Hepatocyte (in vitro differentiated cells): Measurements from ENCODE around the gene FAR1. TPM values are rescaled to one million over a fixed set of nuclear protein-coding genes. Genes with fewer than 3 reads are reported as not detected.
"Not testable (repeated sequence)": the region's sequence is repeated elsewhere in the genome, so short reads cannot be mapped to it uniquely, and the experiment has no call there.

ENCODE experiments used
- DNase-seq: peaks from one replicate; pipeline ENCODE4 v3.0.0-alpha.2; 2016; ENCODE audit warnings: low spot score
- H2AFZ ChIP-seq: fragments of 200-600 bp; sonication (generic); 2 replicates; pipeline ENCODE4 v1.6.0; 2016; ENCODE audit warnings: antibody characterized with exemption, mild to moderate bottlenecking
- H3K27ac ChIP-seq: fragments of 200-600 bp; sonication (generic); 2 replicates; pipeline ENCODE4 v1.5.1; 2016; ENCODE audit warnings: mild to moderate bottlenecking
- H3K27me3 ChIP-seq: fragments of 200-600 bp; sonication (generic); 2 replicates; pipeline ENCODE4 v1.6.1; 2016
- H3K36me3 ChIP-seq: fragments of 200-600 bp; sonication (generic); replicated peaks from 2 replicates; pipeline ENCODE4 v1.5.1; 2016; ENCODE audit warnings: low read depth; ENCODE audit not compliant: insufficient read depth
- H3K4me1 ChIP-seq: fragments of 200-600 bp; sonication (generic); 2 replicates; pipeline ENCODE4 v1.5.1; 2016; ENCODE audit warnings: mild to moderate bottlenecking, moderate library complexity; ENCODE audit not compliant: insufficient read depth
- H3K4me2 ChIP-seq: fragments of 200-600 bp; sonication (generic); 2 replicates; pipeline ENCODE4 v1.6.0; 2016
- H3K4me3 ChIP-seq: fragments of 200-600 bp; sonication (generic); 2 replicates; pipeline ENCODE4 v1.5.1; 2016; ENCODE audit warnings: mild to moderate bottlenecking
- H3K79me2 ChIP-seq: fragments of 200-600 bp; sonication (generic); 2 replicates; pipeline ENCODE4 v1.6.0; 2017; ENCODE audit warnings: mild to moderate bottlenecking
- H3K9me2 ChIP-seq: fragments of 200-600 bp; sonication (generic); replicated peaks from 2 replicates; pipeline ENCODE4 v1.6.0; 2017; ENCODE audit warnings: mild to moderate bottlenecking; ENCODE audit not compliant: insufficient read depth
- H3K9me3 ChIP-seq: fragments of 200-600 bp; sonication (generic); 2 replicates; pipeline ENCODE4 v1.5.1; 2016; ENCODE audit warnings: low read depth, mild to moderate bottlenecking
- H4K20me1 ChIP-seq: fragments of 200-600 bp; sonication (generic); 2 replicates; pipeline ENCODE4 v1.6.0; 2016; ENCODE audit warnings: mild to moderate bottlenecking; ENCODE audit not compliant: insufficient read depth, poor library complexity, severe bottlenecking
- EZH2 ChIP-seq: fragments of 200-600 bp; sonication (generic); IDR thresholded peaks from 2 replicates; pipeline ENCODE4 v1.6.1; 2016; ENCODE audit warnings: antibody characterized with exemption, mild to moderate bottlenecking, borderline replicate concordance
- EZH2phosphoT487 ChIP-seq: fragments of 200-600 bp; sonication (generic); IDR thresholded peaks from one replicate; pipeline ENCODE4 v1.6.1; 2018; ENCODE audit warnings: antibody characterized with exemption, mild to moderate bottlenecking, low read depth, moderate library complexity; ENCODE audit not compliant: unreplicated experiment, severe bottlenecking
- WGBS: methylation state at CpG from one replicate; pipeline ENCODE4 v1.1.6; 2016; ENCODE audit warnings: low lambda C conversion rate; ENCODE audit errors: missing lambda C conversion rate; 5-methylcytosine and 5-hydroxymethylcytosine counted together
- polyA plus RNA-seq: library from polyadenylated mRNA; unstranded; fragments of >200 nt; fragmentation: Nextera tagmentation; extraction: Ambion mirVana; gene quantifications from 2 replicates; pipeline ENCODE4 v1.2.1, GENCODE V29; 2016
- total RNA-seq: library from RNA; depleted of rRNA; stranded (reverse); fragments of >200 nt; gene quantifications from 2 replicates; pipeline ENCODE4 v1.2.3, GENCODE V29; 2014
- TF ChIP-seq, protein P1 (sequence below): fragments of 200-600 bp; sonication (generic); IDR thresholded peaks from 2 replicates; pipeline ENCODE4 v1.5.1; 2016; ENCODE audit warnings: antibody characterized with exemption, mild to moderate bottlenecking; ENCODE audit not compliant: poor library complexity

Gene FAR1
- total and polyA plus RNA-seq, 2 experiments from 2014 or later: 21.7 to 71.4 TPM

DNA sequence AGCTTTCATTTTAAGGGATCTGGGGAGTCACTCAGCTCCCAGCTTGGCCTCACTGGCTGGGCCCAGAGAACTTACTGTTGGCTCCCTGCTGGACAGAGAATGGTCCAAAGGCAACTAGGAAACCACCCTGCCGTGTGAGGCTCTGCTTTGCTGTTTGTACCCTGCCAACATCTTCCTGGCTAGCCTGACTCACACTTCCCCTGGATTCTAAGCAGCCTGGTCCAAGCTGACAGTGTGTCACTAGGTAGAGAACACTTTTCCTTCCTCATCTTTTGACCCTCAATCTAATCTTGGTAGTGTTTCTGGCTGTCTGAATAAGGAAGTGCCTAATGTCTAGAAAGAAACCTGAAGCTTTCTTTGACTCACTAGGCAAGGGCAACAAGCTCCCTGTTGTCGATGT, 76.7 kb downstream of the FAR1 start:
- no peaks in the 10 kb centered on the region for H4K20me1 ChIP-seq
- 75% methylated on average over 2 of the region's 2 CpGs for WGBS
- H3K4me3 ChIP-seq: no peak overlapping the region
- H3K27me3 ChIP-seq: no peaks in the 10 kb centered on the region
- H2AFZ ChIP-seq: no peak overlapping the region
- H3K27ac ChIP-seq: no peak overlapping the region
- TF ChIP-seq EZH2 (no peak), EZH2phosphoT487 (no peak)
- TF ChIP-seq, protein P1, sequence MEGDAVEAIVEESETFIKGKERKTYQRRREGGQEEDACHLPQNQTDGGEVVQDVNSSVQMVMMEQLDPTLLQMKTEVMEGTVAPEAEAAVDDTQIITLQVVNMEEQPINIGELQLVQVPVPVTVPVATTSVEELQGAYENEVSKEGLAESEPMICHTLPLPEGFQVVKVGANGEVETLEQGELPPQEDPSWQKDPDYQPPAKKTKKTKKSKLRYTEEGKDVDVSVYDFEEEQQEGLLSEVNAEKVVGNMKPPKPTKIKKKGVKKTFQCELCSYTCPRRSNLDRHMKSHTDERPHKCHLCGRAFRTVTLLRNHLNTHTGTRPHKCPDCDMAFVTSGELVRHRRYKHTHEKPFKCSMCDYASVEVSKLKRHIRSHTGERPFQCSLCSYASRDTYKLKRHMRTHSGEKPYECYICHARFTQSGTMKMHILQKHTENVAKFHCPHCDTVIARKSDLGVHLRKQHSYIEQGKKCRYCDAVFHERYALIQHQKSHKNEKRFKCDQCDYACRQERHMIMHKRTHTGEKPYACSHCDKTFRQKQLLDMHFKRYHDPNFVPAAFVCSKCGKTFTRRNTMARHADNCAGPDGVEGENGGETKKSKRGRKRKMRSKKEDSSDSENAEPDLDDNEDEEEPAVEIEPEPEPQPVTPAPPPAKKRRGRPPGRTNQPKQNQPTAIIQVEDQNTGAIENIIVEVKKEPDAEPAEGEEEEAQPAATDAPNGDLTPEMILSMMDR: no peak
- H3K4me2 ChIP-seq: no peak overlapping the region
- no peaks in the 10 kb centered on the region for H3K36me3 ChIP-seq
- DNase-seq: no peak
- no peaks in the 10 kb centered on the region for H3K9me2 ChIP-seq
- no peaks in the 10 kb centered on the region for H3K79me2 ChIP-seq
- H3K4me1 ChIP-seq: no peaks in the 10 kb centered on the region
- H3K9me3 ChIP-seq: no peaks in the 10 kb centered on the region

DNA sequence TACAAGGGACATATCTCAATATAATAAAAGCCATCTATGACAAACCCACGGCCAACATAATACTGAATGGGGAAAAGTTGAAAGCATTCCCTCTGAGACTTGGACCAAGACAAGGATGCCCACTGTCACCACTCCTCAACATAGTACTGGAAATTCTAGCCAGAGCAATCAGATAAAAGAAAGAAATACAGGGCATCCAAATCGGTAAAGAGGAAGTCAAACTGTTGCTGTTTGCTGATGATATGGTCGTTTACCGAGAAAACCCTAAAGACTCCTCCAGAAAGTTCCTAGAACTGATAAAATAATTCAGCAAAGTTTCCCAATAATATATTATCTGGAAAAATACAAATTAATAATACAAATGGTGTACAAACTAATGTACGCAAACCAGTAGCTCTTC, 84.8 kb downstream of the FAR1 start:
- not testable (repeated sequence) for H3K36me3 ChIP-seq, H3K4me1 ChIP-seq
- 91% methylated on average over 5 of the region's 5 CpGs for whole genome bisulfite sequencing

DNA sequence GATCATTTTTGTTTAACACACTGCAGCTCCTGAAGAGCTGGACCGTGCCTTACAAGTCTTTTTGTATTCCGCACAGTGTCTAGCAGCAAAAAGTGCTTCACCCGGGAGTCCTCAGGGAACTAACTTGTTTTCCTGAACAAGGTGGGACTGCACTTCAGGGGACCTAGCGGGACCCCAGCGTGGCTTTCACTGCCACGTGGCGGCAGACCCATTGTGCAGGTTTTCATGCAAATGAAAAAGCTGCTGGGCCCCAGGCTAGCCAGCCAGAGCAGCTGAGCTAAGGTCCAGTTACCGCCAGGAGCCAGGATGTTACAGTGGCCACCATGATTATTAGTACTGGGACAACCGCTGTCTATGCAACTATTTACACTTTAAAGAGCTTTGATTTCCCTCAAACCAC, 90.6 kb downstream of the FAR1 start:
- H3K27ac ChIP-seq: no peak overlapping the region
- TF ChIP-seq, protein P1: no peak
- WGBS: 86% methylated on average over 9 of the region's 9 CpGs
- no peak for DNase-seq
- H3K9me2 ChIP-seq: no peaks in the 10 kb centered on the region
- H2AFZ ChIP-seq: no peak overlapping the region
- H3K4me3 ChIP-seq: no peak overlapping the region
- no peaks in the 10 kb centered on the region for H4K20me1 ChIP-seq
- H3K4me2 ChIP-seq: no peak overlapping the region
- H3K36me3 ChIP-seq: no peaks in the 10 kb centered on the region
- no peaks in the 10 kb centered on the region for H3K27me3 ChIP-seq
- H3K79me2 ChIP-seq: no peaks in the 10 kb centered on the region
- H3K9me3 ChIP-seq: no peaks in the 10 kb centered on the region
- no peaks in the 10 kb centered on the region for H3K4me1 ChIP-seq

More for the DNA sequence above, 84.8 kb downstream of the FAR1 start:
- H2AFZ ChIP-seq, H3K9me3 ChIP-seq, H3K79me2 ChIP-seq, H4K20me1 ChIP-seq, H3K9me2 ChIP-seq, H3K4me2 ChIP-seq, H3K27me3 ChIP-seq, DNase-seq, H3K4me3 ChIP-seq, H3K27ac ChIP-seq: not testable (repeated sequence)

DNA sequence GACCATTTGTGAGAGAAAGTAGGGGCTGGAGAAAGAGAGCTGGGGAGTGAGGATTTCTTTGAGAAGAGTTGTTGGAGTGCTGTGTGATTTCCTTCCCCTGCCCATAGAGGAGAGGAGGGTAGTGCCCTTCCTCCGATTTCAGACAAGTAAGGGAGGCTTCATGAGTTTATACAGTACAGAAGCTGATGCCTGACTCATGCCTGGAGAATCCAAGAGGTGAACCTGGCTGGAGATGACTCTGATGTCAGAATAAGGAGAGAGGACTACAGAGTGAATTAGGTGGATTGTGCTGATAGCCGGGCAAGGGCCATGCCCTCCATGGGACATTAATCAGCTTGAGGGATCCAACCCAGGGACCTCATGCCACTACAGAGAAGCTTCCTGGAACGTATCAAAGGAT, 91.6 kb downstream of the FAR1 start:
- Histone ChIP-seq H3K9me3 (no peaks in the 10 kb centered on the region), H3K27me3 (no peaks in the 10 kb centered on the region), H3K4me1 (no peaks in the 10 kb centered on the region), H3K4me2 (no peak overlapping the region), H4K20me1 (no peaks in the 10 kb centered on the region), H3K4me3 (no peak overlapping the region), H3K27ac (no peak overlapping the region), H3K79me2 (no peaks in the 10 kb centered on the region), H3K36me3 (no peaks in the 10 kb centered on the region), H2AFZ (no peak overlapping the region), H3K9me2 (no peaks in the 10 kb centered on the region)
- TF ChIP-seq EZH2 (no peak), EZH2phosphoT487 (no peak)
- TF ChIP-seq, protein P1: no peak
- no peak for DNase-seq
- 85% methylated on average over 3 of the region's 3 CpGs for WGBS
